Stimulated activated CD8-positive, alpha-beta memory T cell treated with anti-CD3 and anti-CD28 coated beads, Interleukin-7, amount 100 ng/mL, for 1 hour (primary cell): Measurements from ENCODE around the gene NEFH.

Experiments
- DNase-seq, 2 donors: peaks; one replicate each; pipeline ENCODE4 v3.0.0-alpha.2; 2020; ENCODE audit warnings: low read depth in 2 of 2

Gene NEFH

GRCh38 chr22:29503811-29504372 is 23.9 kb downstream of the NEFH start:
- DNase-seq: no peak

- no peak for DNase-seq
Observed at GRCh38 chr22:29509298-29509697, 29.3 kb downstream of the NEFH start.

GRCh38 chr22:29509815-29510214 is 29.8 kb downstream of the NEFH start:
- DNase-seq: no peak

DNA sequence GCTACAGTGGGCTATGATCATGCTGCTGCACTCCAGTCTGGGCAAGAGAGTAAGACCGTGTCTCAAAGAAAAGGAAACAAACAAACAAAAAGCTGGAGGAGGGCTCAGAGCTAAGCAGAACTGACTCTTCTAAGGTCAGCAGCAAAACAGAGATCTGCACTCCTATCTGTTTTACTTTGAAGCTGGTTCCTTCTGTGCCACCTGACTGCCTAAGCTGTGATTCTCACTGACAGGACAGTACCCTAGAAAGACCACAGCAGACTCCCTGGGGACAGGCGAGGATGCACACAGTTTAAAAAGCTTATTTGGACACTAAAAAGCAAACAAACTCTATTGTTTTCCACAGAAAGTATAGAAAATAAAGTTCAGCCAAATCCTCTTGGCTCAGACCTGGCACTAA is 30.5 kb downstream of the NEFH start:
- DNase-seq: no peak

DNA sequence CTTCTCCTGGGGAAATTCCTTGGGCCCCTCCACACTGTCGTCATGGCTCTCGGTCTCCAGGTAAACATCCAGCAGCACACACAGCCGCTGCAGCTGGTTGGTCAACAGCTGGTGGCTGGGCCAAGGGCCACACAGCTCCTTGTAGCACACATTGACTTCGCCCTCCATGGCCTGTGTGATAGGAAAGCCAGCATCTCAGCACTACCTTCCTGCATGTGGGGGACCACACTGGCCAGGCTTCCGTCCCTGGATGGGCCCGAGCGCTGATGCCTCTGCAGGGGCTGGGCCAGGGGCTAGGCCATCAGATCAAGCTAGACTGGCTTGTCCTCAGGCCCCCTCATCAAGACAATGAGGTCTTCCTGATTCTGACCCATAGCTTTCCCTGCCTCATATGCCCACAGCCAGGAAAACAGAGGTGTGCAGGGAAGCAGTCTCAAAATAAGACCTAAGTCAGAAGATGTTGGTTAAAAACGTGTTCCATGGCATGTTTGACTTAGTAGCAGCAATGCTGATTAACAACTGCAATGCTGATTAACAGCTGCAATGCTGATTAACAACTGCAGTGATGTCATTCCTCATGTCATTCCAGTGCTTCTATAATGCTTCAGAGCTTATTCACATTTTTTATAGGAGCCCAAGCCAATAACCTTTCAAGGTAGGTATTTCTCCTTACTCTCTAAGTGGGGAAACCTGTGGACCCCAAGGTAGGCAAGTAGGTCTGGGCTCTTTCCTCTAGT is 31.3 kb downstream of the NEFH start:
- DNase-seq: no peak

DNA sequence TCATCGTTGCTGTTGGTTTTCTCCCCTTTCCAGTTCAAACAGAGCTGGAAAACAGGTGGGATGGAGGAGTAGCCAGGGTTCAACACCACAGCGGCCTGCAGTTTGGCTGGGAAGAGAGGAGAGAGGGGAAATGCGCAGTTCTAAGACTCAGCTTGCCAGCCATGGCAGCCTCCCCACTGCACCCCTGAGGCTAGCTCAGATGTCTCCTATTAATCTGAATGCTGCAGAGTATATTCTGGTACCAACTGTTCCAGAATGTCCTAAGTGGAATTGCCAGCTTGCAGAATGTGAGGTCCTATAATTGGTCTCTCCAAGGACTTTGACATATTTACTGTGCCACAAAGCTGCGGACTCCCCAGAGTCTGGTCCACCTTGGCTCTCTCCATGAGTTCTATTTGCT is 32.0 kb downstream of the NEFH start:
- no peak for DNase-seq

DNA sequence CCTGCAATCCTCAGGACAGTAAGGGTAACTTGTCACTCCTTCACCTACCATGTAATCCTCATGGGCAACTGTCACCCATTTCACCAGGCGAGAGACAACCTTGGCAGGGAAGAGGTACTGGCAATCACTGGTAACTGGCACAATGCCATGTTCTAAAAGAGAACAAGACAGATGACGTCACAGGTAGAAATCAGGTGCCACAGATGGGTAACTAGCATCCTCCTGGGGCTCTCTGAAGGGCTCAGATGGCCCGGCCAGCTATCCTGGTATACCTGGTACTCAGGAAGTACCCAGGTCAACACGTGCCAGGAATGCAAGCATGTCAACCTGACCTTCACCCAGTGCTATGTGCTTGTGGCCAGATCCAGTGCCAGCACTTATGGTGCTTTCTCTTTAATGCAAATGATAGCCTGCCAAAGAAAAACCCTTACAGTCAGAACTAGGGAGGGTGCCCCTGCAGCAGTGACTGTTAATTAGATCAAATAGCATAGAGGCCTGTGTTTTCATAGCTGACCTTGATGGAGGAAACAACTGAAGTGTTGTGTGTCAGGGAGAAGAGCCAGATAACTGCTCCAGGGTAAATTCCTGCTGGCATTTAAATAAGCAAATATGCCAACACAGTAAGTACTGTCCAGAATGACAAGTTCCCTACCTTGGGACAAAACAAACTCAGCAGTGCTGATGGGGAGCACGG is 37.3 kb downstream of the NEFH start:
- DNase-seq: no peak

DNA sequence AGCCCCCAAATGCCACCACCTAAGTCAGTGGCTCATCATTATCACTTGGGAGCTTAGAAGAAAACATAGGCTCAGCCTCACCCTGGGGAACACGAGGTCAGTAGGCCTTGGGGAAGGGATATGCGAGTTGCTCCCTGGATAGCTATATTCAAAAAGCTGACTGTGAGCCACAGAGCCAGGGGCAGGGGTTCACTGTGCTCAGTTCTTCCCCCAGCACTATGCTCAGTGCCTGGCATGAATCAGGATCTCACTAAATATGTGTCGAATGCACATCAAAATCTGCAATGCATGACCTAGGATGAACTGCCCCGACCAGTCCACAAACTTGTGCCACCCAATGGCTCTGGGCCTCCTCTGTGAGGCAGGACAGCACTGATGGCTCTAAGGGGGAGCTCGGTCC is 38.4 kb downstream of the NEFH start:
- no peak for DNase-seq

DNA sequence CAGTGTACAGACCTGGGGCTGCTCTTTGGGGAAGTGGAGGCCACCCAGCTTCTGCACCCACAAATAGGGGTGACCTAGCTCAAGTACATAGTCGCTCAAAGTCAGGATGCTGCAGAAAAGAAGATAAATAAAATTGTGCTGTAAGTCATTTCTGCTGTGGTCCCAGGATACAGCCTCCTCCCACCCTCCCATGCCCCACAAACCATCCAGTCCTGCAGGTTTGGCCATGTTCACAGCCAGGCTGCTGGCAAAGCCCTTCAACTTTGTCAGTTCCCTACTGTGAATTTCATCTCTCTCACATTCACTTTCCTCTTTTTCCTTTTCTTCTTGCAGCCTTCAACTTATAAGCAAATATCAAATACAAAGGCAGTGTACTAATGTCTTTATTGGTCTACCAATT is 40.0 kb downstream of the NEFH start:
- DNase-seq: no peak

- no peak for DNase-seq
Observed at GRCh38 chr22:29520851-29521250, 40.8 kb downstream of the NEFH start.

DNA sequence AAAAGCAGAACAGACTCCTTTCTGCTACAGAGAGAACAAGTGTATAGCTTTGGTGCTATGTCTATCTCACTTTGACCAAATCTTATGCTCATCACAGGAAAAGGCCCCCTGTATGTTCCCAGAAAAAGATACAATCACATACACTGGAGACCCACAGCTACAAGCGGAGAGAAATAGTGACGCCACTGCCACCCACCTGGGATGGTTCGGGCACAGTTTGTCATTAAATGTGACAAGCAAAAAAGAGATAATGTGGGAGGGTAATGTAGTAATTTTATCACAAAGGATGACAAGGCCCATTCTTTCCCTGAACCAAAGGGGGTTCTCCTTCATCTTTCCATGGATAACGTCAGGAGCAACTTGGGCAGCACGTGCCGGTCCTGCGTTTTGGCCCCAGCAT is 41.5 kb downstream of the NEFH start:
- no peak for DNase-seq

GRCh38 chr22:29523761-29524160 is 43.7 kb downstream of the NEFH start:
- DNase-seq: no peak

GRCh38 chr22:29524442-29525191 is 44.6 kb downstream of the NEFH start:
- DNase-seq: no peak

DNA sequence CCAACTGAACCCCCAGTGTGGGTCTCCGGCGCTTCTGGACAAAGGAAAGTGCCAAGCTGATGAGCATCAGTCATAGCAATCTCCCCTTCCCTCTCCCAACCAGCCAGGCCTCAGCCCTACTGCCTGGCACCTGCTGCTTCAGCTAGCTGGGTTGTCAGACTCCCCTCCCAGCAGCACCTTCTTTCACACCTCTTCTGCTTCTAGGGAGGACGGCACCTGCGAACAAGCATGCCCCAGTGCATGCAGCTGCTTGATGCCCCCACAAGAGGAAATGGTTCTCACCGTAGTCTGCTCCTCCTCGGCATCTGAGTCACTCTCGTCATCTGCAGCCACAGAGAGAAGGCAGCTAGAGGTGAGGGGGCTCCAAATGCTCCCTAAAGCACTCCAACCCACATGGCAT is 48.1 kb downstream of the NEFH start:
- DNase-seq: no peak

DNA sequence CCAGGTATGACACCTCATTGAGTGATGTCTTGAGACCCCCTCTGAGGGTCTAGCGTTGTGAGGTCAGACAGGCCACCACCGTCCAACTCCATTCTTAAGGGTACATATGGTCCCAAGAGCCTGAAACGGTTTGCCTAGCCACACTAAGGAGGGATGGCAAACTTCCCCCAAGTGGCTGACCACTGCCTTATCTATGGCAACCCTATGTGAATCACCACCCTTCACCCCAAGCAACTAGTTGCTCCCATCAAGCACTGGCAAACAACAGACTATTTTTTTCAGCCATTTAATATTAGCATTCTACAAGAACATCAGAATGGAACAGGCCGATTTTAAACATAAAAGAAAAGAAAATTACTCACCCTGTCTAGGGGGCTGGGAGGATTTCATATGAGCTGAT is 50.7 kb downstream of the NEFH start:
- DNase-seq: no peak

- DNase-seq: no peak
Observed at GRCh38 chr22:29531419-29531818, 51.4 kb downstream of the NEFH start.

DNA sequence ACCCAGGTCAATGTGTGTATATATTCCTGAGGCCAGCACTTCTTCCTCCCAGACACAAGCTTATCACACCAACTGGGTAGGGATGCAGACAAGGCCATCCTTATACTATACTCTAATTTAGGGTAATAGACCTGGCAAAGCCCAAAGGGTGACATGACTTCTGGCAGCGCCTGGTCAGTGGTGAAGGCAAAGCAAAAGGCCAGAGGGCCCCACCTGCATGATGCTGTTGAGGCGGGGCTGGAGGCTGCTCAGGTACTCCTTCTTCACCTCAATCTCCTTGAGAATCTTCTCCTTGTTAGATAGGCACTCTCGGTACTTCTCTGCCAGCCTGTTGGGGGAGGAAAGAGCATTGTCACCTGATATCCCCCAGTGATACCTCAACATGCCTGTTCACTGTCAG is 56.4 kb downstream of the NEFH start:
- no peak for DNase-seq

- no peak for DNase-seq
Observed at GRCh38 chr22:29539105-29539504, 59.1 kb downstream of the NEFH start.
